Measurements from ENCODE around the gene LRRC56.

DNA sequence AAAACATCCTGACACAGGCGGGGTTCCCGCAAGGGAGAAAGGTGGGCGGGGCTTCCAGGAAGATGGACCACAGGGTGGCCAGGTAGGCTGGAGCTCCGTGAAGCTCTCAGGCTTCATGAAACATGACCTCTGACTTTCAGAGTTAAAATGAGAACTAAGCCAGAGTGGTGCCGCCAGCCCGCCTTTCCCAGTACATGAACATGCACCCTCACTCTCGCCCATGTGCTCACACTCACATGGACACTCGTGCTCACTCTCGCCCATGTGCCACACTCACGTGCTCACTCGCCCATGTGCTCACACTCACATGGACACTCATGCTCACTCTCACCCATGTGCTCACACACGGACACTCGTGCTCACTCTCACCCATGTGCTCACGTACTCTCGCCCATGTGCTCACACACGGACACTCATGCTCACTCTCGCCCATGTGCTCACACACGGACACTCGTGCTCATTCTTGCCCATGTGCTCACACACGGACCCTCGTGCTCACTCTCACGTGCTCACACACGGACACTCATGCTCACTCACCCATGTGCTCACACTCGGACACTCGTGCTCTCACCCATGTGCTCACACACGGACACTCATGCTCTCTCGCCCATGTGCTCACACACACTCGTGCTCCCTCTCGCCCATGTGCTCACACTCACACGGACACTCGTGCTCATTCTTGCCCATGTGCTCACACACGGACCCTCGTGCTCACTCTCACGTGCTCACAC lies 40.3 kb upstream of the LRRC56 start:
- TF ChIP-seq, protein P1, sequence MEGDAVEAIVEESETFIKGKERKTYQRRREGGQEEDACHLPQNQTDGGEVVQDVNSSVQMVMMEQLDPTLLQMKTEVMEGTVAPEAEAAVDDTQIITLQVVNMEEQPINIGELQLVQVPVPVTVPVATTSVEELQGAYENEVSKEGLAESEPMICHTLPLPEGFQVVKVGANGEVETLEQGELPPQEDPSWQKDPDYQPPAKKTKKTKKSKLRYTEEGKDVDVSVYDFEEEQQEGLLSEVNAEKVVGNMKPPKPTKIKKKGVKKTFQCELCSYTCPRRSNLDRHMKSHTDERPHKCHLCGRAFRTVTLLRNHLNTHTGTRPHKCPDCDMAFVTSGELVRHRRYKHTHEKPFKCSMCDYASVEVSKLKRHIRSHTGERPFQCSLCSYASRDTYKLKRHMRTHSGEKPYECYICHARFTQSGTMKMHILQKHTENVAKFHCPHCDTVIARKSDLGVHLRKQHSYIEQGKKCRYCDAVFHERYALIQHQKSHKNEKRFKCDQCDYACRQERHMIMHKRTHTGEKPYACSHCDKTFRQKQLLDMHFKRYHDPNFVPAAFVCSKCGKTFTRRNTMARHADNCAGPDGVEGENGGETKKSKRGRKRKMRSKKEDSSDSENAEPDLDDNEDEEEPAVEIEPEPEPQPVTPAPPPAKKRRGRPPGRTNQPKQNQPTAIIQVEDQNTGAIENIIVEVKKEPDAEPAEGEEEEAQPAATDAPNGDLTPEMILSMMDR (IDR thresholded peaks at IDR 0.05), result no peak
- no peak for TF ChIP-seq POLR2A (IDR thresholded peaks at IDR 0.05)
- TF ChIP-seq POLR2AphosphoS5 (IDR thresholded peaks at IDR 0.05), result no peak
